ENCODE results near the gene ITGB5. TPM values are rescaled to one million over a fixed set of nuclear protein-coding genes. Genes with fewer than 3 reads are reported as not detected.

ITGB5 gene
- total RNA-seq, 4 donors from 2014 or later, result 79.2 to 122 (median 110) TPM

DNA sequence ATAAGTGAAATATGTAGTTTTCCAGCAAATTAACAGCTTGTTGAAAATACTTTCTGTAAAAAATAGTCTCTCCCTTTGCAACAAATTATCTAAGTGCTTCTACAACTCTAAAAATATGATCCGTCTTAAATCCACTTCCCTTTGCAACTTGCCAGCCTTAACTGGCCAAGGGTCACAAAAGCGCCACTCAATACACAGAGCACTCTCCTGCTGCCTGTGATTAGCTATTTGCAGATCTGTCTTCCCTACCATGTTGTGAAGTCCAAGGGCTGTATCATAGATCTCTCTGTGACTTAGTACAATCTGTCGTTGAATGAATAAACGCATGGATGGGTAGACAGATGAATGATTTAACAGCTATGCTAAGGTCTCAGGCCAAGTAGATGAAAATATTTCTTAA is 76.2 kb downstream of the ITGB5 start:
- intact Hi-C loops (cut with DNase I), result no loop called here
- H3K4me1 ChIP-seq, result peaks cover 16 to 30% of the 10 kb centered on the region in 2 donors
- no peak for DNase-seq
- no peaks in the 10 kb centered on the region for H3K27me3 ChIP-seq
- peak overlapping the region in 1 of 3 donors; percentile 92 for H3K27ac ChIP-seq
- no peaks in the 10 kb centered on the region for H3K36me3 ChIP-seq
- 75% methylated on average over 4 of the region's 4 CpGs for WGBS, 2 donors
- TF ChIP-seq, protein P1, sequence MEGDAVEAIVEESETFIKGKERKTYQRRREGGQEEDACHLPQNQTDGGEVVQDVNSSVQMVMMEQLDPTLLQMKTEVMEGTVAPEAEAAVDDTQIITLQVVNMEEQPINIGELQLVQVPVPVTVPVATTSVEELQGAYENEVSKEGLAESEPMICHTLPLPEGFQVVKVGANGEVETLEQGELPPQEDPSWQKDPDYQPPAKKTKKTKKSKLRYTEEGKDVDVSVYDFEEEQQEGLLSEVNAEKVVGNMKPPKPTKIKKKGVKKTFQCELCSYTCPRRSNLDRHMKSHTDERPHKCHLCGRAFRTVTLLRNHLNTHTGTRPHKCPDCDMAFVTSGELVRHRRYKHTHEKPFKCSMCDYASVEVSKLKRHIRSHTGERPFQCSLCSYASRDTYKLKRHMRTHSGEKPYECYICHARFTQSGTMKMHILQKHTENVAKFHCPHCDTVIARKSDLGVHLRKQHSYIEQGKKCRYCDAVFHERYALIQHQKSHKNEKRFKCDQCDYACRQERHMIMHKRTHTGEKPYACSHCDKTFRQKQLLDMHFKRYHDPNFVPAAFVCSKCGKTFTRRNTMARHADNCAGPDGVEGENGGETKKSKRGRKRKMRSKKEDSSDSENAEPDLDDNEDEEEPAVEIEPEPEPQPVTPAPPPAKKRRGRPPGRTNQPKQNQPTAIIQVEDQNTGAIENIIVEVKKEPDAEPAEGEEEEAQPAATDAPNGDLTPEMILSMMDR (IDR thresholded peaks at IDR 0.05), result no peak
- TF ChIP-seq POLR2A (IDR thresholded peaks at IDR 0.05), result no peak
- no peaks in the 10 kb centered on the region for H3K9me3 ChIP-seq
- H3K4me3 ChIP-seq (replicated peaks in 1 of 3), result no peak overlapping the region

DNA sequence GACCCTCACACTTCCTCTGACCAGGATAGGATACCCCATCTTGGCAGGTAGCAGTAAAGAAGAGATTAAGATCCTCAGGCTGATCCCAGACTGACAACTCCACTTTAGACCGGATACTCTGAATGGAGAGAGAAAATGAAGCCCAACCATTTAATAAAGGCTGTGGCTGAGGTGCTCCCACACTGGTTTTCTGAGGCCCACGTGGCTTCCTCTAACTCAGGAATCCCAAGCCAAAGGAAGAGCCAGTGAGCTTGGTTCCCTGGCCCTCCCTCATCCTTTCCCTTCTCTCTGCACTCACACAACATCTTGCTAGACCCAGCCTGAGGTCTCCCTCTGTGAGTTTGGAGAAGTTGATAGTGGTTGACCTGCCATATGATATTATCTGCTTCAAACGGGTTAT is 78.1 kb downstream of the ITGB5 start:
- WGBS, 2 donors, result 69 to 84% methylated on average over 3 of the region's 3 CpGs
- H3K9me3 ChIP-seq, result no peaks in the 10 kb centered on the region
- no peaks in the 10 kb centered on the region for H3K36me3 ChIP-seq
- no peak for DNase-seq
- H3K4me1 ChIP-seq, result peaks cover 16 to 25% of the 10 kb centered on the region in 2 donors
- no peak overlapping the region for H3K27ac ChIP-seq
- no peak overlapping the region for H3K4me3 ChIP-seq (replicated peaks in 1 of 3)
- no peaks in the 10 kb centered on the region for H3K27me3 ChIP-seq
- intact Hi-C loops (cut with DNase I), result no loop called here
- TF ChIP-seq, protein P1 (IDR thresholded peaks at IDR 0.05), result no peak
- no peak for TF ChIP-seq POLR2A (IDR thresholded peaks at IDR 0.05)

DNA sequence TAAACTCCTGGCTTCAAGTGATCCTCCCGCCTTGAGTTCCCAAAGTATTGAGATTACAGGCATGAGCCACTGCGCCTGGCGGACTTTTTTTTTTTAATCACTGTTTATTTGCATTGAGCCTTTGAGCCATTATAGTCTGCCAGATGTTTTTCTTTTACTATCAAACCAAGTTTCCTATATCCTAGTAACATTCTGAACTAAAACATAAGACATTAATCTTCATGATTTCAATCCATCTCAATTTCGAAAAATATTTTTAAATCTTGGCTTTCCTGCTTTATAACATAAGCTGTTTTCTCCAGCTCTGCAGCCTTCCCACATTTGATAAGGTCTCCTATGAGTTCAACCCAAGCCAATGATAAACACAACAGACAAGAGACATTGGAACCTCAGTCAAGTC is 81.5 kb downstream of the ITGB5 start:
- no peak for DNase-seq
- no peak overlapping the region for H3K4me3 ChIP-seq (replicated peaks in 1 of 3)
- no peaks in the 10 kb centered on the region for H3K27me3 ChIP-seq
- no peak overlapping the region for H3K27ac ChIP-seq
- H3K9me3 ChIP-seq, result no peaks in the 10 kb centered on the region
- WGBS, 2 donors, result 94 to 96% methylated on average over 4 of the region's 4 CpGs
- peaks cover 6 to 12% of the 10 kb centered on the region in 2 donors for H3K4me1 ChIP-seq
- H3K36me3 ChIP-seq, result no peaks in the 10 kb centered on the region
- intact Hi-C loops (cut with DNase I), result no loop called here
- TF ChIP-seq, protein P1 (IDR thresholded peaks at IDR 0.05), result no peak
- no peak for TF ChIP-seq POLR2A (IDR thresholded peaks at IDR 0.05)

DNA sequence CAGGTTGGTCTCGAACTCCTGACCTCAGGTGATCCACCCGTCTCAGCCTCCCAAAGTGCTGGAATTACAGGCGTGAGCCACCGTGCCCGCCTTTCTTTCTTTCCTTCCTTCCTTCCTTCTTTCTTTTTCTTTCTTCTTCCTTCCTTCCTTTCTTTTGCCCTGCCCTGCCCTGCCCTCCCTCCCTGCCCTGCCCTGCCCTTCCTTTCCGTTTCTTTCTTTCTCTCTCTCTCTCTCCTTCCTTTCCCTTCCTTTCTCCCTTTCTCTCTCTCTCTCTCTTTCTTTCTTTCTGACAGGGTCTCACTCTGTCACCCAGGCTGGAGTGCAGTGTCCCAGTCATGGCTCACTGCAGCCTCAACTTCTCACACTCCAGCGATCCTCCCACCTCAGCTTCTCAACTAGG is 82.3 kb downstream of the ITGB5 start:
- intact Hi-C loops (cut with DNase I), result no loop called here
- Histone ChIP-seq H3K4me3 (replicated peaks in 1 of 3) (no peak overlapping the region), H3K36me3 (no peaks in the 10 kb centered on the region), H3K9me3 (no peaks in the 10 kb centered on the region), H3K27me3 (no peaks in the 10 kb centered on the region), H3K27ac (no peak overlapping the region), H3K4me1 (peaks cover 11 to 20% of the 10 kb centered on the region in 2 donors)
- no peak for TF ChIP-seq POLR2A (IDR thresholded peaks at IDR 0.05)
- TF ChIP-seq, protein P1 (IDR thresholded peaks at IDR 0.05), result no peak
- WGBS, 2 donors, result 86 to 87% methylated on average over 7 of the region's 7 CpGs
- peak in 1 of 2 donors; percentile 25 for DNase-seq

DNA sequence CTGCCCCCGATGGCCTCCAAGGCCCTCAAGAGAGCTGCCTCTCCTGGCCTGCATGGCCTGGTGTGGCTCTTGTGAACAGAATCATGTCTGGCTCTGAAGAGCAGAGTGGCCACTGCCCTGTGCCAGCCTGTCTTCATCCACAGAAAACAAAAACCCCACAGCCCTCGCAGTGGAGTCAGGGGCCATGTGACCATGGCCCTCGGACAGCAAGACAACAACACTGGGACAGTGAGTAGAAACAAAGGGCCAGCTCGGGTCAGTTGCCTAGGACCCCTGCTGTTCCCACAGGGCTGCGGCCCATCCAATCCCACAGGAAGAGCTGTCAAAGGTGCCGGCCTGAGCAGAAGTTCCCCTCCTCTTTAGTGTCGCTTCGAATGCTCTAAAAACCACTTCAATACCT is 84.5 kb downstream of the ITGB5 start:
- no peak for DNase-seq
- Histone ChIP-seq H3K4me3 (replicated peaks in 1 of 3) (no peak overlapping the region), H3K4me1 (peaks cover 11 to 22% of the 10 kb centered on the region in 2 donors), H3K9me3 (no peaks in the 10 kb centered on the region), H3K36me3 (no peaks in the 10 kb centered on the region), H3K27me3 (no peaks in the 10 kb centered on the region), H3K27ac (no peak overlapping the region)
- TF ChIP-seq POLR2A (IDR thresholded peaks at IDR 0.05), result no peak
- TF ChIP-seq, protein P1 (IDR thresholded peaks at IDR 0.05), result no peak
- intact Hi-C loops (cut with DNase I), result no loop called here
- 78 to 88% methylated on average over 7 to 8 of the region's 8 CpGs for WGBS, 2 donors
